ENCODE data around the gene NDUFB1.
A peak's percentile ranks its signal among the peaks of the same experiment; 100 is the strongest.

Gene NDUFB1

DNA sequence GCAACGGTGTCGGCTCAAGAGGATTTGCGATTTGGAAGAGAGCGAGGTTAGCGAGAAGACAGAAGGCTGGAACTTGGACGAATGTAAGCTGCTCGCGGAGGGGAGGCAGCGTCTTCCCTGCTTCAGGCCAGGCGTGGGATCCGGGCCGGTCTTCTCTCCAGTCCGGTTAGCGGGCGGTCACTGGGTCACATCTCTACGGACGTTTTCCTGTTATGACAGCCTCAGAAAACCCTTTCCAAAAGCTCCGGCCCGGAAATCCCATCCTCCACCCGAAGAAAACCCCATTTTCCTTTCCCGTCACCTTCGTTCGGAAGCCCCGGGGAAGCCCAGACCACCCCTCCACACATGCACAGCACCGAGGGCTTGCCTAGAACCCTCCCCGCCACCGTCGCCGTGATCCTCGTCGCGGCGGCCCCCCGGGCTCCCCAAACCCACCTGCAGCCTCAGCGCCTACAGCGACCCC is 268 bp downstream of the NDUFB1 start:
- peaks cover 22 to 42% of the 10 kb centered on the region in 2 donors for H3K4me1 Mint-ChIP-seq (ENCODE audit: low read depth in 2 of 2)
- peak; percentile 23 for ATAC-seq (replicated peaks)

DNA sequence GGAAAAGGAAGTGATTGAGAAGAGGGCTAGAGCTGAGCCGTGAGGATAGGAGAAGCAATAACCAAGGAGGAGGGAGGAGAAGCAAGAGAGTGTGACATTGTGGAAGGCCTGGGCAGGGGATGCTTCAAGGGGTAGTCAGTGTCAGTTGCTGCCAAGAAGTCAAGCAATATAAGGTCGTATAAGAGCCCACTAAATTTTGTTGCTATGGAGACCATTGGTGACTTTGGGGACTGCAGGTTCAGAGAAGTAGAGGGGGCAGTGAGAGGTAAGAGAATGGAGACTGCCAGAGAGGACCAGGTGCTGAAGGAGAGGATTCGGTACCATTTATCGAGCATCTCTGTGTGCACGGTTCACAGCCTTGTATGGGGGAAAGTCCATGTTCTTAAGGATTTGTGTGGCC is 12.0 kb downstream of the NDUFB1 start:
- DNase-seq: no peak
- Mint-ChIP-seq H3K27ac (no peak overlapping the region), H3K4me3 (no peak overlapping the region), H3K27me3 (no peaks in the 10 kb centered on the region), H3K36me3 (ENCODE audit: insufficient read depth) (peaks cover 7% of the 10 kb centered on the region), H3K9me3 (no peaks in the 10 kb centered on the region), H3K4me1 (ENCODE audit: low read depth in 2 of 2) (peaks cover 6 to 13% of the 10 kb centered on the region in 2 donors)
- ATAC-seq (replicated peaks): no peak

More for the DNA sequence above, 268 bp downstream of the NDUFB1 start:
- H3K9me3 Mint-ChIP-seq: no peaks in the 10 kb centered on the region
- H3K27ac Mint-ChIP-seq: peak overlapping the region; percentile 99 to 100
- DNase-seq: peak in 1 of 3 experiments; percentile 6
- H3K27me3 Mint-ChIP-seq: no peaks in the 10 kb centered on the region
- H3K36me3 Mint-ChIP-seq (ENCODE audit: insufficient read depth): peaks cover 26% of the 10 kb centered on the region
- H3K4me3 Mint-ChIP-seq: peak overlapping the region; percentile 99

DNA sequence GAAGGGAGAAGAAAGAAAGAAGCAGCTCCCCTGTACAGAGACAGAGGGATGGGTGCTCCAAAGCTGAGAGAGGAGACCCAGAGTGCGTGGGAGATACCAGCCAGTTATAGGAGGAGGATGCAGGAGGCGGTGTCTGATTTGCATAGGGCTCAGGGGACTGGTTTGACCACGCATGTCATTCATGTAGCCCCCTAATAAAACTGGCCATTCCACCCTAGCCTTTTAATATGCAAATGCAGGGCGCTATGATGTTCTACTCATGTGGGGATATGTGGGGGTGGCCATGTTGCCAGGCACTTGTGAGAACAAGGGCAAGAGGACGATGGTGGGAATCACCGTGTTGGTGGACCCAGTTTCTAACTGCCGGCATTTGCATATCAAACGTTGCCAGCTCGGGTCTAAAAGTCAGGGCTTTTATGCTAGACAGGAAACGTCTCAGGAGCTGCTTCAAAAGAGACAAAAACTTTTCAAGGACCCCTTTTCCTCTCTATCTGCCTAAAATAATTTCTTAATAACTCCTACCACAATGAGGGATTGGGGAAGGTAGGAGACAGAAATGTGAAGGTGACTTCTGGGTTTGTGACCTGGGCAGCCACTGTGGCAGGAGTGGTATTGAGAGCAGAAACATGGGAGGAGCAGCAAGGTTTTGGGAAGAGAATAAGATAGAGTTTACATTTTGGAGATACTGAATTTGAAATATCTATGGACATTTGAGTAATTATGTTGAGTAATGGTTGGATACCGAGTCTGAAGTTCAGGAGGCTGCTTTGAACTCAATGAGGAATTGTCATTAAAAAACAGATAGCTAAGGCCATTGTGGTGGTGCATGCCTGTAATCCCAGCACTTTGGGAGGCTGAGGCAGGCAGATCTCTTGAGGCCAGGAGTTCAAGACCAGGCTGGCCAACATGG is 12.9 kb downstream of the NDUFB1 start:
- Mint-ChIP-seq H3K27ac (no peak overlapping the region), H3K4me1 (ENCODE audit: low read depth in 2 of 2) (peaks cover 7 to 13% of the 10 kb centered on the region in 2 donors), H3K27me3 (no peaks in the 10 kb centered on the region), H3K4me3 (no peak overlapping the region), H3K9me3 (no peaks in the 10 kb centered on the region), H3K36me3 (ENCODE audit: insufficient read depth) (peaks cover 7% of the 10 kb centered on the region)
- DNase-seq: no peak
- no peak for ATAC-seq (replicated peaks)

DNA sequence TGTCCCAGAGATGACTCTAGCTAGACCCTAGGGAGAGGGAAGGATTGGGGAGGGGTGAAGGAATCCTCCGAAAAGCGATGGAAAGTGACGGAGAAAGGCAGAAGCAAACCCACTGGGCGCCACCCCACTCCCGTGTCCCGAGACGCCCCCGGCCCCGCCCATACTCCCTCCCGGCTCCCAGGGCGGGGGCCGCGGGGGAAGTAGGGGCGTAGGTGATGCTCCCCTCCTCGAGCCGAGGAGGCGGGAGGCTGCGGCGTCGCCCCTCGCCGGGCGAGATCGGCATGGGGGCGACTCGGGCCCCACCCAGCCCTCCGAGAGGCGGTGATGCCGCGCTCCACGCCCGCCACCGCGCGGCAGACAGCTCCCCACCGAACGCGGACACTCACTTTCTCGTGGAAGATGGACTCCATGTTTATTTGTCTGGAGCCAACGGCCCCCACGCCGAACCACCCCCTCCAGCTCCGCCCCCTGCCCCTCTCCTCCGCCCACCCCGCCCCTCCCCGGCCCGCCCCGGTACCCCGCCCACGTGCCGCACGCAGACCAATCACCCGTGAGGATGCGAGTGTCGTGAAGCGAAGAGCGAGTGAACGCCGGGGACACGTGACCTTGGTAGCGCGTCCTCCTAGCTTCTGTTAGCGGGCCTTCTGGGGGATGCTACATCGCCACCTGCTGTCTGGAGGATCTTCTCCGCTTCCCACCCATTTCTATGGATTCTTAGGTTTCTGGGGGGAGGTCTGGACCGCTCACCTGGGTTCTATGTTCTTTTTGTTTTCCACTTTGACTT is 15.2 kb downstream of the NDUFB1 start, which contains the start of gene ATXN3:
ATXN3 (minus strand) TSS at position 440 of the 784 bp plus-strand sequence; CDS start at position 410, 30 bp downstream.
- no peaks in the 10 kb centered on the region for H3K27me3 Mint-ChIP-seq
- H3K4me1 Mint-ChIP-seq (ENCODE audit: low read depth in 2 of 2): peaks cover 18 to 19% of the 10 kb centered on the region in 2 donors
- ATAC-seq (replicated peaks): peak; percentile 93
- peaks cover 7% of the 10 kb centered on the region for H3K36me3 Mint-ChIP-seq (ENCODE audit: insufficient read depth)
- no peaks in the 10 kb centered on the region for H3K9me3 Mint-ChIP-seq
- peak within 1 kb of the TSS; percentile 91 for H3K27ac Mint-ChIP-seq
- H3K4me3 Mint-ChIP-seq: peak within 1 kb of the TSS; percentile 89 to 92
- peak; percentile 88 to 92 (median 88) for DNase-seq

DNA sequence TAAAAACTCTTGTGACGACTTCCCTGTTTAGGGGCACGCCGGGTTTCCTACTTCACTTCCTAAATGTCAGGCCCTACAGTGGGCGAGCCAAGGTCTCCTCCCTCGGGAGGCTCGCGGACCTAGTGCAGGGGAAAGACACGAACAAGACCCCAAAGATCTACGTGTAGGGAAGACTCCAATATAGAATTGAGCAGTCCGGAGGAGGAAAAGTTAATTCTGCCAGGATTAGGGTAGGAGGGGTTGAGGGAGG is 15.7 kb downstream of the NDUFB1 start:
- Mint-ChIP-seq H3K36me3 (ENCODE audit: insufficient read depth) (peaks cover 7% of the 10 kb centered on the region), H3K27me3 (no peaks in the 10 kb centered on the region), H3K27ac (peak overlapping the region; percentile 91), H3K4me3 (peak overlapping the region; percentile 89 to 92), H3K9me3 (no peaks in the 10 kb centered on the region), H3K4me1 (ENCODE audit: low read depth in 2 of 2) (peaks cover 16 to 19% of the 10 kb centered on the region in 2 donors)
- no peak for ATAC-seq (replicated peaks)
- DNase-seq: peak in 1 of 3 experiments; percentile 9

DNA sequence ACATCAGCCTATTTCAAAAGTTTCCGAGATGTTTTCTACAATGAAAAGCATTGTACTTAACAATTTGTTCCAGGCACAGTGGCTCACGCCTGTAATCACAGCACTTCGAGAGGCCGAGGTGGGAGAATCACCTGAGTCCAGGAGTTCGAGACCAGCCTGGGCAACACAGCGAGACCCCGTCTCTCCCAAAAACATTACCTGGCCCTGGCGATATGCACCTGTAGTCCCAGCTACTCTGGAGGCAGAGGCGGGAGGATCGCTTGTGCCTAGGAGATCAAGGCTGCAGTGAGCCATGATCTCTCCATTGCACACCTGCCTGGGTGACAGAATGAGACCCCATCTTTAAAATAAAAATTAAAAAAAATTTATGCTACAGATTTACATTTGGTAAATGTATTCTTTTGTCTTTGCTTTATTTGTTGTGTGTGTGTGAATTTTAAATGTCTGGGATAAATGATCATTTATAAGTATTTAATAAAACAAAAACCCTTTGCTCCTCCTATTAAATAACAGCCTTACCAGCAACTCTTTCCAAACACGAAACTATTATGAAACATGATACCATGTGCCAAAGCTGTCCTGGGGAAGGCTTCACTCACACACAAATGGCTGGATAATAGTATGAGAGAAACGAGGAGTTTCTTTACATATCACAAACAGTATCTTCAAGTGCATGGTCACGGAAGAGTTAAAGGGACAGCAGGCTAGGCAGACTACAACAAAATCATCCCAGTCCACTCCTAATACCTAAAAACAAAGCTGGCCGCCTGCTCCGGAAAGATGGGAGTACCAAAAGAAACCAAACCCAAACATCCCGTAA is 16.2 kb downstream of the NDUFB1 start:
- ATAC-seq (replicated peaks) (no peak), DNase-seq (no peak)
- Mint-ChIP-seq H3K27ac (peak overlapping the region; percentile 91), H3K9me3 (no peaks in the 10 kb centered on the region), H3K4me1 (ENCODE audit: low read depth in 2 of 2) (peaks cover 19 to 23% of the 10 kb centered on the region in 2 donors), H3K27me3 (no peaks in the 10 kb centered on the region), H3K4me3 (peak overlapping the region; percentile 89 to 92), H3K36me3 (ENCODE audit: insufficient read depth) (peaks cover 7% of the 10 kb centered on the region)

DNA sequence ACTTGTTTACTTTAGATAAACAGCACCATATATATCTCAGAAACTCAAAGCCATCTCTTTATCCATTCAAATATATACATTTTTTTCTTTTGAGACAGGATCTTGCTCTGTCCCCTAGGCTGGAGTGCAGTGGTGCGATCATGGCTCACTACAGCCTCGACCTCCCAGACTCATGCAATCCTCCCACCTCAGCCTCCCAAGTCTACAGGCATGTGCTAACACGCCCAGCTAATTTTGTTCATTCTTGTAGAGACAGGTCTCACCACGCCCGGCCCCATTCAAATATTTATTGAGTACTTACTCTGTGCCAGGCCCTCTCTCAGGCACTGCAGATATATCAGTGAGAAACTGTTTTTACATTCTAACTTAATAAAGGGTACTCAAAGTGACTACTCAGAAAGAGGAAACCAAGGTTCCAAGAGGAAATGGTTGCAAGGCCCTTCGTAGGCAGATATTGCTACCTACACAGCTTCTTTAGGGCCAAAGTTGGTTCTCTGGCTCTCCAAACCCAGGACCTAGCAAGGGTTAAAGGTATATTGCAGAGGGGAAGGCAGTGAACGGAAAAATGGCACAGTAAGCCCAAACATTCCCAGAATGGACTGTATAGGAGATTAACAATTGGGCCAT is 18.0 kb downstream of the NDUFB1 start:
- H3K4me1 Mint-ChIP-seq (ENCODE audit: low read depth in 2 of 2): peaks cover 18 to 32% of the 10 kb centered on the region in 2 donors
- H3K27ac Mint-ChIP-seq: no peak overlapping the region
- no peaks in the 10 kb centered on the region for H3K9me3 Mint-ChIP-seq
- ATAC-seq (replicated peaks): no peak
- H3K27me3 Mint-ChIP-seq: no peaks in the 10 kb centered on the region
- H3K4me3 Mint-ChIP-seq: no peak overlapping the region
- DNase-seq: no peak
- peaks cover 7% of the 10 kb centered on the region for H3K36me3 Mint-ChIP-seq (ENCODE audit: insufficient read depth)

DNA sequence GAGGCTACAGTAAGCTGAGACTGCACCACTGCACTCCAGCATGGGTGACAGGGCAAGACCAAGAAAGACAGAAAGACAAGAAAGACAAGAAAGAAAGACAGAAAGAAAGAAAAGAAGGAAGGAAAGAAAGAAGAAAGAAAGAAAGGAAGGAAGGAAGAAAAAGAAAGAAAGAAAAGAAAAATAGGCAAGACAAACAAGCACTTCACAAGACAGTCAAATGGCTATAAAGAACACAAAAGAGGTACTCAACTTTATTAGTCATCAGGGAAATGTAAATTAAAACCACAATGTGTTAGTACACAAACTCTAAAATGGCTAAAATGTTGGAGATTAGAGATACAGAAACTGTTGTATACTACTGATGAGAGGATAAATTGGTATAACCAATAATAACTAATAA is 21.7 kb downstream of the NDUFB1 start:
- H3K9me3 Mint-ChIP-seq: no peaks in the 10 kb centered on the region
- DNase-seq: no peak
- peaks cover 14% of the 10 kb centered on the region for H3K36me3 Mint-ChIP-seq (ENCODE audit: insufficient read depth)
- no peak overlapping the region for H3K4me3 Mint-ChIP-seq
- no peak for ATAC-seq (replicated peaks)
- peaks cover 9 to 27% of the 10 kb centered on the region in 2 donors for H3K4me1 Mint-ChIP-seq (ENCODE audit: low read depth in 2 of 2)
- peak overlapping the region in 1 of 2 donors; percentile 23 for H3K27ac Mint-ChIP-seq
- H3K27me3 Mint-ChIP-seq: no peaks in the 10 kb centered on the region

DNA sequence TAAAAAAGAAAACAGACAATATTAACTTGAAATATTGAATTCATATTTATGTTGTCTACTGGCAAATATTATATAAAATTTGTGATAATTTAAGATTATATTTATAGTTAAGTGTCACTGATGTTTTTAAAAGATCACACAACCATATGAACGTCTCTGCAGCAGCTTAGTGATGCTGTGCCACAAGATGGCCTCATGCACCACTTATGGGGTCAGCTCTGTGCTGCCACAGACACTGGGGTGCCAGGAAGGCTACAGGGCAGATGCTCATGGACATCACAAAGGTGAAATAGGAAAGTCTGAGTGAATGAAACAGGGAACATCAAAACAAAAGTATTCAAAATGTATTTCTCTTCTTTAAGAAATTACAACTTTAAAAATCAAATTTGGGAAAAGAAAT is 28.2 kb downstream of the NDUFB1 start:
- Mint-ChIP-seq H3K4me3 (no peak overlapping the region), H3K27ac (no peak overlapping the region), H3K36me3 (ENCODE audit: insufficient read depth) (peaks cover 55% of the 10 kb centered on the region), H3K27me3 (no peaks in the 10 kb centered on the region), H3K4me1 (ENCODE audit: low read depth in 2 of 2) (no peaks in the 10 kb centered on the region), H3K9me3 (no peaks in the 10 kb centered on the region)
- no peak for ATAC-seq (replicated peaks)
- no peak for DNase-seq

DNA sequence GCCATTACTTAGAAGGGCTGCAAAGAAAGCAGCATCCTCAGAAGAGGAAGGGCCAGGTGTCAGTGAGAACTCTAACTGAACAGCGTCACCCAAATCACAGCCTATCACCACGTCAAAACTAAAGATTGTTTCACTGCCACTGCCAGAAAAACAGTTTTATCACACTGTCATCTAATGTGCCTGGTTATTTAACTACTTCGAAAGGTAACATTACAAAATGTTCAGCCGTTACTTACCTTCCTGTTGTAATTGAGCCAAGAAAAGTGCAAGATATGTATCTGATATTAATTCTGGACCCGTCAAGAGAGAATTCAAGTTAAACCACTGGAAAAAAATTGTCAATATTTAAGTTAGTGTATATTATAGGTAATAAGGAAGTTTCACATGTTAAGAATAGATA is 33.0 kb downstream of the NDUFB1 start:
- DNase-seq (no peak), ATAC-seq (replicated peaks) (no peak)
- peaks cover 63% of the 10 kb centered on the region for H3K36me3 Mint-ChIP-seq (ENCODE audit: insufficient read depth)
- H3K4me1 Mint-ChIP-seq (ENCODE audit: low read depth in 2 of 2): no peaks in the 10 kb centered on the region
- H3K27me3 Mint-ChIP-seq: no peaks in the 10 kb centered on the region
- no peak overlapping the region for H3K4me3 Mint-ChIP-seq
- no peaks in the 10 kb centered on the region for H3K9me3 Mint-ChIP-seq
- H3K27ac Mint-ChIP-seq: no peak overlapping the region

DNA sequence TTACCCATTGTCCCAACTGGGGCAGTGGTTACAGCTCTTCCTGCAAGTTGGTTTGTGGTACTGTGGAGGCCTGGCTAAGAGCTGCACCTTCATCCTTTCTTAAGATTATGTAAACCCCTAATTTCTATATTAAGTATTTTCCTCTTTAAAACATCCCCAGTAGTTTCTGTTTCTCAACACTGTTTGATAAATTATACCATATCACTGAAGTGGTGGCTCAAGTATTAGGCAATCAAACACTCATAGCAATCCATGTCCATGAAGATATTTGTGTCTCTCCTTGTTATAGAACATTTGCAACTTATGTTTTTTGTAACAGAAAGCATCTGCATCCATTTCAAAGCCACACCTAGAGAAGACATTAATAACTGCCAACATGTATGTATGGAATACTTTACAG is 47.0 kb downstream of the NDUFB1 start:
- no peak for DNase-seq
- peaks cover 48% of the 10 kb centered on the region for H3K36me3 Mint-ChIP-seq (ENCODE audit: insufficient read depth)
- no peaks in the 10 kb centered on the region for H3K27me3 Mint-ChIP-seq
- H3K4me1 Mint-ChIP-seq (ENCODE audit: low read depth in 2 of 2): no peaks in the 10 kb centered on the region
- H3K4me3 Mint-ChIP-seq: no peak overlapping the region
- no peak overlapping the region for H3K27ac Mint-ChIP-seq
- ATAC-seq (replicated peaks): no peak
- no peaks in the 10 kb centered on the region for H3K9me3 Mint-ChIP-seq

Measured in effector memory CD8-positive, alpha-beta T cell (primary cell).